ENCODE measurements around the gene MAP3K7.

The MAP3K7 gene

DNA sequence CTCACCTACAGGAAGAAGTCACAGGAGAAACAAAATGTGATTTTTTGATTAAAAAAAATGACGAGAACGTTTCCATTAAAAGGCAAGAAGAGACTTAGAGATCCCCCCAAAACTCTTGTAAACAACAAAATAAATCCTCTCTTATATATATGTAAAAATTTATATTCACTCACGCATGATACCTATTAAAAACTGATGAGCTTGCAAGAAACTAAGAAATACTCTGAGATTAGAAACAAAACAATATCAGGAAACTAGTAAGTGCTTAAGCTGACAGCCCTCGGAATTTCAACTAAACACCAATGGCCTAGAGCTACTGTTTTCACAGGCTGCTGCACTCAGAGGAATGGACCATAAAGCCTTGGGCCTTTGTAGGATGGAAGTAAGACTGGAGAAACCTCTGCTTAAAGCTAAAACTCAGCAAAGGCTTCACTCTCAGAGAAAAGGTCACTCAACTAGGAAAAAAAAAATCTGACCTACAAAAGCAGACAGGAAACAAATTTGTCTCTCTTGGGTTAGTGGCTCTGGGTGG lies 63.0 kb downstream of the MAP3K7 start:
- no peak for DNase-seq

DNA sequence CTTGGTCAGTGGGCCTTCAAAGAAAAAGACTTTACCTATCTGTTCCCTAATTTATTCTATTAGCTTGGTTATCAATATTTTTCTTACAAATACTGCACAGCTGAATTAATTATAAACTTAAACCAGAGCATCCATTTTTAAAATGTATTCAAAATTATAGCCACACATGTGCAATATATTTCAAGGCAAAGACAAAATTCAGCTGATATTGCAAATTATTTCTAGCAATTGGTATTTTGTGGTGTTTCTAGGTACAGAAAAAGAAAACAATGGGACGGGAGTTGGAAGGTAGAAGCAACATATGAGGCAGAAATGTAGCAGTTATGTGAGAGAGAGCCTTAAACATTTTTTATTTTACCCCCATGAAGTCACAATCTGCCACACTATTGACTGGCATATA lies 64.9 kb downstream of the MAP3K7 start:
- no peak for DNase-seq

DNA sequence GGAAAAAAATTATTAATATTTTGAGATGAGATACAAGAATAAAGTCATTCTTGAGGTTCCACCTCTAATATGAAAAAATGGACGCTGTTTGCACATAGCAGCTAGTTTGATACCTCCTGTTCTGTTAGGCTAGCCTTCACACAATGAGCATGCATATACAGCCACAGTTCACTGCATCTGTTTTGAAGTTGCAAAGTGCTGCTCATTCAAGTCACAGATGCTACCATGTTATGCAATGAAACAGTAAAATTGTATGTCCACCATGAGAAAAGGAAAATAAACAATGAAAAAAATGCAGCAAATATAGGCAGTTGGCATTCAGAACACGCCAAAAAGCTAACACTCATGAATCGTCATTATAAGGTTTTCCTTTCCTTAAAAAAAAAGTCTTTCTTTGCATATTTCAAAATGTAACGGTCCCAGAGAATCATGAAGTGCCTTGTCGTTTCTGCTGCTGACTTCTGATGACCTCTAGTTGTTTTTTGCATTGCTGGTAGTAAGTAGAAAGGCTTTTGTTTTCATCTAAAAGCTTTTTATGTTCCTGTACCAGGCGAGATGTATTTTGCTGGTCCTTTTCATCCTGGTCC lies 70.7 kb downstream of the MAP3K7 start:
- DNase-seq: no peak

DNA sequence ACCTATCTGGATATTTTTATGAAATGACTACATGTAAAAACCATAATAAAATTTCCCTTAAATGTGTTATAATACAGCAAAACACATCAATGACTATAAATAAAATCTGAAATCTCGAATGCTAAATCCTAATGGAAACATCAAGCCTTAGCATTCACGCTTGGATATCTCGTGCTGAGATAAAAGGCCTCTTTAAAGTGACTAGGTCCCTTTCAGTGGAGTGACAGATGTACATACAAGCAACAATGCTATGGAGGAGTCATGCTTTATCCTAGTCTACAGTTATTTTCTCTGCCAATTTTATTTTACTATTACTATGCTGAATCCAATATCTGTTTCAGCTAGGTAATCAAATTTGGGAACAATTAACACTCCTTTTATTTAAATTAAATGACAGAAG lies 72.4 kb downstream of the MAP3K7 start:
- no peak for DNase-seq

DNA sequence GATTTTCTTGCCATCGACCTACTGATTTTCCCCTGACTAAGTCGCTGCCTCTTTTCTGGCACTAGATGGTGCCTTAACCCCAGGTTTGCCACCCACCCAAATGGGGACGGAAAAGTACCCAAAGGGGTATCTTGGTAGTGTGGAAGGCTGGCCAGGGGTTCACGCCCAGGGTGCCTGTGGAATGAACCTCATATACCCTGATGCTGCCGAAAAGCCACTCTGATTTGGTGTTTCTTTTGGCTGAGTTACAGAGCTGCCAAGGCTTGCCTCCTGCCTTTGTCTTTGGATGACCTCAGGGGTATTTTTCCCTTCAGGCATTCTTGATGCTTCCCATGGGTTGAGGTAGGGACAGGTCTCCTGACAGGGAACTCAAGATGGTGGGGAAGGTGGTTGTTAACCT lies 78.1 kb downstream of the MAP3K7 start:
- DNase-seq: no peak

DNA sequence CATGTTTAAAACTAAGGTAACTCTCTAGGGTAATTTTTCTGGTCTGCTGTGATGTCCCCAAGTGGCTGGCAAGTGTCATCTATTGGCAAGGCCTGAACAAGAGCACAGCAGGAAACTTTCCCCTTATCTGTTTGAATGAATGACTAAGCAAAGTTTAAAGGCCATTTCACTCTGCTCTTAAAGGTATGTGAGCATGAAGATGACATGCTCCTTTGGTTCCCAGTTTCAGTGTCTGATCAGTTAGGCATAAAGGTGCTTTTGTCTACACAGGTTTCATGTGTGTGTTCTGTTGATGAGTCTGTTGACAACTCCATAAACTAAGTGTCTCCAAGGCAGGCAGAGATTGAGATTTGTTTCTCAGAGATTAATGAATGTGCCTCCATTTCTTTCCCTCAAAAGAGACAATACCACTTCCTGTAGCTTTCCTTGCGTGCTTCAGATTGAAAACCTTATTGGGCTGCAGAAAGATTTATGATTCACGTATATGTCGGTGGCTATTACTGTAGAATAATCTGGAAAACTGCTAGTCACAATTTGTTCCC lies 83.9 kb downstream of the MAP3K7 start:
- peak in 1 of 5 experiments; percentile 30 for DNase-seq

DNA sequence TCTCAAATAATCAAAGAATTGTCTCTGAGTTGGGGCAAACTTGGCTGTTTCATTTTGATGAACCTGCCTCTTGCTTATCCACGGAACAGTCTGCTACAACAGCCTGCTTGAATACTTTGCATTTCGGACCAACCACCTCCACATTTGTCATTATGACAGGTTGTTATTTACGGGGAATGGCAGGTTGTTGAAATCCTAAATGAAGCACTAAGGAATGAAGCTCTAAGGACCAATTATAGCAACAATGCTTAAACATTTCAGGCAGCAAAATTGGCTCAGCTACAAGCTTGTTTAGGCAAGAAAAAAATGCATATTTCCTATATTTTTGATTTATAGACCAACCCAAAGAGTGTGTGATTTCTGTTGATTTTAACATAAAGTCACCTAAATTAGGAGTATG lies 84.5 kb downstream of the MAP3K7 start:
- no peak for DNase-seq

DNA sequence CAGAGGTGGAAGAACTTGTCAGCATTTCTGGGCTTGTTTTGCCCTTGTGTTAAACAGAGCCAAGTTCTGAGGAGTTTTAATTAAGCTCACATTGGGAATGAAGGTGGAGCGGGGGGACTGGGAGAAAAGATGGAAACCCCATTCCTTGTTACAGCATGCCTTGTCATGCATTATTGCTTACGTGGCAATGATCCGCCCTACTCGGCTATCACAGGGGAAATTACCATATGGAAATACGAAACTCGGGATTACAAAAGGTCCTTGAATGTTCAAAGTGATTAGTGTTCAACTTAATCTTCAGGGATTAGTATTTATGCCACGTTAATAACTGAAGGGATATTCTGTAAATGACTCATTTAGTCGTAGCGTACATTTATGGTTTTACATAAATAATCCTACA lies 86.4 kb downstream of the MAP3K7 start:
- no peak for DNase-seq

DNA sequence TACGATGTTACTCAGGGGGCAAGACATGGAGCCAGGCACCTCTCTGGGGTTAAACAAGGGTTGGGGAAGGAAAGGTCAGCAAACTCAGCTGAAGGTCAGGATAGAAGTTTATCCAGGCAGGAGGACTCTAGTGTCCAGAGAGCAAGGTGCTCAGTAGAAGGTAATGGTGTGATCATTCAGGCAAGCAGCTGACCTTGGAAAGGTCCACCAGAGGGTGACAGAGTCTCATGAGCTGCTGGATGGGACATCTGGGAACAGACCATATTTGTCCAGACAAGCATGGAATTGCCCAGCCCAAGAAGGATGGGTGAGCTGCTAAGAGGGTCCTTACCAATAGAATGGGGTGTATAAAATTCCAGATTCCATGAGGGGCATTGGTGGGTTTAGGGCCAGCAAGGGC lies 89.5 kb downstream of the MAP3K7 start:
- DNase-seq: no peak

DNA sequence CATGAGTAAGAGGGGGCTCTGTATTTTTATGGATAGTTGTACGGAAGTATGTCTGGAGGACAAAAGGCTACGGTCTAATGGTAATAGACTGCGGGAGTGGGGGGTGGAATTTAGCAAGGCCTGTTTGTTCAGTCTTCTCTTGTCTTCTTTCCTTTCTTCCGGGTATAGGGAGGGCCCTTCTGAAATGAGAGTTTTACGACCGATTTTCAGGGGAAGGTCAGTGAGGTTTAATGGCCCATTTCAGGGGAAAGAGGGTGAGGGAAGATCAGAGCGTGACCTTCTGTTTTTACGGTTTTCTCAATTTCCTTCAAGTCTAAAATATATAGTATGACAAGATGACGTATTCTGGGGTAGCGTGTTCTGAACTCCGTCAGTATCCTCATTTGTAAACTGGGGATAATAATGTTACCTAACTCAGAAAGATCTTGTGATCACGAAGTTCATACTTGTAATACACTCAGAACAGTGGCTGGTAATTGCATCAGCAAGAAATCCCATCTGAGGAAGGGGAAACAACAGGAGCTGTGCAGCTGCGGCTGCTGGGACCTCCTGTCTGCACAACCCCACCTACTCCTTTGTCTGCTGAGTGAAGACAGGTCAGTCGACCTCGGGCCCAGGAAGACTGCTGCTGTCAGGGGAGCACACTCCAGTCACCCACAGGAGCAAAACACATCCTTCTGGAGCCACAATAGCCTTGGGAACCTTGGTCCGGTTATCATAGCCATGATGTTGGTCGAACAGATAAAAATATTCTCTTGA lies 90.4 kb downstream of the MAP3K7 start:
- no peak for DNase-seq

DNA sequence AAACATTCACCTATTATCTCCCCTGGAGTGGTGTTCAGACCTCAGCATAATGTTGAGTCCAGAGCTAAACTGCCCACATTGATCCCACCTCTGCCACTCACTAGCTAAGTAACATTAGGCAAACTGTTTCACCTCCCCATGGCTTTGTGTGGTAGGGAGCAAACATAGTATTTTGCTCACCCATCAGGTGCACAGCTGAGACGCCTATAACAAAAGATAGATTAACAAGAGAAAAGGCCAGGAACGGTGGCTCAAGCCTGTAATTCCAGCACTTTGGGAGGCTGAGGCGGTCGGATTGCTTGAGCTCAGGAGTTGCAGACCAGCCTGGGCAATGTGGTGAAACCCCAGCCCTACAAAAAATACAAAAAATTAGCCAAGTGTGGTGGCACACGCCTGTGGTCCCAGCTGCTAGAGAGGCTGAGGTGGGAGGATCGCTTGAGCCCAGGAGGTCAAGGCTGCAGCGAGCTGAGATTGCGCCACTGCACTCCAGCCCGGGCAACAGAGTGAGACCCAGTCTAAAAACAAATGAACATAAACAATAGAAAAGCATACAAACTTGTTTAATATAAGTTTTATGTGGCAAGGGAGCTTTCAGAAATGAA lies 91.6 kb downstream of the MAP3K7 start:
- DNase-seq: no peak

DNA sequence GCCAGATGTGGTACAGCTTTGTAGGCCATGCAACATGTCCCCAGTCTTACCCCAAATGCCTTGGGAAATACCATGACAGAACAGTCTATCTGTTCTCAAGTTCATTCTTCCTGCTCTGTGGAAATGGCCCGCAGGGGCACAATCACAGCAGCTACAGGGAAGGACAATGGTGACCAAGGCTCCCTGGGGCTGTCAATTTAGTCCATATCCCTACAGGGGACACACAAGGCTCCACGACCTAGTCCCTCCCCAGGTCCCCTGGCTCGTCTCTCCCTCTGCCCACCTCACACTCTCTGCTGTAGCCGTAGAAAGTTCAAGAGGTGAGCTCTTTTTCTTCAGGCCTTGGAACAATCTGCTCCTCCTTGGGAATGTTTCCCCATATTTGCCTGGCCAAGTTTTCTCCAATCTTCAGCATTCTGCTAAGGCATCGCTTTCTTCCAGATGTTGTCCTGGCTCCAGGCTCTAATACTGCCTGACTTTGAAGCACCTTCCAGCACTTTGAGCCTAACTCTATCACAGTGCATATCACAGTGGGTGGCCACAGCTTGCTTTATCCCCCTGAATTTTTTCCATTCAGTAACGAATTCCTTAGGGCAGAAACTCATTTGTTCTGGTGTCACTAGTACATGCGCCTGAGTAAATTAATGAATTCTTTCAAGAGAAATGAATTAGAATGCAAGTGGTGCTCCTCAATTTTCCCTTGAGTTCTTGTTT lies 92.6 kb downstream of the MAP3K7 start:
- no peak for DNase-seq

DNA sequence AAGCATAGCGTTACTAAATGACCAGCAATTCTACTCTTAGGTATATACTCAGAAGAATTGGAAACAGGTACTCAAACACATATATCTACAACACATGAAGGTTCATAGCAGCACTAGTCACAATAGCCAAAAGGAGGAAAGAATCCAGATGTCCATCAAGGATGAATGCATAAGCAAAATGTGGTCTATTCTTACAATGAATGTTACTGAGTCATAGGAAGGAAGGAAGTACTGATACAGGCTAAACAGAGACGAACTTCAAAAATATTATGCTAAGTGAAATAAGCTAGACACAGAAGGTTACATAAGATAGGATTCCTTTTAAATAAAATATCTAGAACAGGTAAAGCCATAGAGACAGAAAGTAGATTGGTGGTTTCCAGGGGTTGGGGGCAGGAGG lies 93.5 kb downstream of the MAP3K7 start:
- no peak for DNase-seq

DNA sequence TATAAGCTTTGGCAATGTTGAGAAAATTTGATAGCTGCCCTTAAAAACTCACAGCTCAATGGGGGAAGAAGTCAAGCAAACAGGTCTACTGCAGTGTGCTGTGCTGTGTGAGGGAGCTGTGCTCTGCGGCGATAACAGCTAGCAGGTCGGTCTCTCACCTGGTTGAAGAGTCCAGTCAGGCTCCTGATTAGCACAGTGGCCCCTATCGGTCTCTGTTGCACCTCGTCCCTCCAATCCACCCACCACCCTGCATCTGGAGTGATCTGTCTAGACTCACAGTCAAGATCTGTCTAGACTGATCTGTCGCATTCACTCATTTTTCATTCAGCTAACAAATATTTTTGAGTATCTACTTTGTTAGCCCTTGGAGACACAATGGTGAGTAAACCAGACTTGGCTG lies 94.1 kb downstream of the MAP3K7 start:
- no peak for DNase-seq

DNA sequence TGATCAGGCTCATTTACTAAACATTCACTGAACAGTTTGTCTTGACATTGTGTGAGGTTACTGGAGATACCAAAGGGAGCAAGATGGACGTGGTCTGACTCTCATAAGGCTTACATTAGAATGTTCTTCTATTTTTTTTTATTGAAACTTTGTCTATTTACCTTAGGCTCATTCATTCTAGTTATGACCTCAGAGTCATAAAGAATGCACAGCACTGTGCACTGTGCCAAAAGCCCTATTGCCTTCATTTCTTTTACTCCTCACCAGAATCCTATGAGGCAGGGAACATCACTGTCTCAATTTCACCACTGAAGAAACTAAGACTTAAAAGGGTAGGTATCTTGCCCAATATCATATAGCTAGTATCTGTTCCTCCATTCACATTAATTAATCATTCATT lies 94.5 kb downstream of the MAP3K7 start:
- DNase-seq: no peak

DNA sequence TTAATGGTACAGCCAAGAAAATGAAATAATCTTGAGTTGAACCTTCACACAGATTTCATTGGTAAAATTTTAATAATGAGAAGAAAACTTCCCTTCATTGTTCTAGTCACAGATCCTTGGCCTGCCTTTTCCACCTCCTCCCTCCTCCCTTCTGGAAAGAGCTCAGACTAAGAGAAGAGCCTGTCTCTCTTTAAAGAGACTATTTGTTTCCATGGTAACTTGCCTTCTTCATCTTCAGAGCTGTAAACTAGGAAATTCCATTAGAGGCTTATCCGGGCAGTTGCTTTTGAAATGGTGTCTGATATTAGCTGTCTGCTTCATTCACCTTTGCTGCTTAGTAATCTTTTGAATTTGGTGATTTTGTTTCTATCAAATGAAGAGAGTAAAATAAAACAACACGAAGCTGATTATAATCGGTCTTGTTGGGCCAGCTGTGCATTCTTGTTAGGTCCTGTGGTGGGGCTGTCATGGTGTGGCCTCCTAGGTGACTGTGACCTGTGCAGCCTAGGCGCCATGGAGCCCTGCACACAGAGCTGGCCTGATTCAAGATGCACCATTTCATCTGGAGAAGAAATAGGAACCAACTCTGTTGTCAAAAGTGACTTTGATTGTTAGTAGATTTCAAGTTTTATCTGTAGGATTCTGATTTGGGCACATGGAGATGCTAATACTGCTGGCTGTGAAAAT lies 96.7 kb downstream of the MAP3K7 start:
- DNase-seq: no peak

DNA sequence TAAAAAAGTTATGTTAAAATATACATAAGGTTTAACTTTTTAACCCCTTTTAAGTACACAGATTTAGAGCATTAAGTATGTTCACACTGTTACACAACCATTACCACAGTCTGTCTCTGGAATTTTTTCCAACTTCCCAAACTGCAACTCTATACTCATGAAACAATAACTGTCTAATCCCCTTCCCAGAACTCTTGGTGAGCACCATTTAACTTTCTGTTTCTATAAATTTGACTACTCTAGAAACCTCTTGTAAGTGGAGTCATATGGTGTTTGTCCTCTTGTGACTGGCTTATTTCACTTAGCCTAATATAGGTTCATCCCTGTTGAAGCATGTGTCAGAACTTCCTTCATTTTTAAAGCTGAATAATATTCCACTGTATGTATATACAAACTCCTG lies 98.1 kb downstream of the MAP3K7 start:
- DNase-seq: no peak

DNA sequence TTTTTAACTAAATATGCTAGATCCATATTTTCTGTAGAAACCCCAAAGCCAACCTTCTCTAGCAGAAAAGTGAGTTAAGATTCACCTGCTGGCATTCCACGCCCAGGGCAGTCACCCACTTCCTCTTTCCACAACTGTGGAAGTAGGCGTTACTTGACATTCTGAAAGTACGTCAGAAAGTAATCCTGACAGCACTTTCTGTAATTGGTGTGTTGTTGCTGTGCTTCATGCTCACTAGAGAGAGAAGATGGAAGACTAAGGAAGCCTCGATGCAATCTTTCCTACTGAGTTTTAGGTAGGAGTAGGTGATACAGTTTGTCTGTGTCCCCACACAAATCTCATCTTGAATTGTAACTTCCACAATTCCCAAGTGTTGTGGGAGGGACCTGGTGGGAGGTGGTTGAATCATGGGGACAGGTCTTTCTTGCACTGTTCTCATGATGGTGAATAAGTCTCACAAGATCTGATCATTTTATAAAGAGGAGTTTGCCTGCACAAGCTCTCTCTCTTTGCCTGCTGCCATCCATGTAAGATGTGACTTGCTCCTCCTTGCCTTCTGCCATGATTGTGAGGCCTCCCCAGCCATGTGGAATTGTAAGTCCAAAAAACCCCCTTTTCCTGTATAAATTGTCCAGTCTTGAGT lies 101.1 kb downstream of the MAP3K7 start:
- no peak for DNase-seq

DNA sequence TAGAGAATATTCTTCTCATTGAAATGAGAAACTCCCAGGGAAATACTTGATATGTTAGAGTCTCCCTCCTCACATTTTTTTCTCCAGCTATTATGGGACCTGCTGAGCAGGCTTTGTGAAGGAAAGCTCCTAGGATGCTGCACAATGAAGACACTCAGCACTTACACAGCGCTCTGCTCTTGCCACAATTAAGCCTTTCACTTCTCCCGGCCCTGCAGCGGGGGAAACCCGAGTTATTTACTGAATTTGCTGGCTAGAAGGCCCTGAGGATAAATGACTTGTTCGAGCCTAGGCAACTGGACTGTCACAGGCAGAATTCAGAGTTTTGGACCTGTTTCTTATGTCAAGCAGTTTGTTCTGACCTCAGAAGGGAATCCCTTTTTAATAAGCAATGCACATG lies 102.0 kb downstream of the MAP3K7 start:
- DNase-seq: no peak

DNA sequence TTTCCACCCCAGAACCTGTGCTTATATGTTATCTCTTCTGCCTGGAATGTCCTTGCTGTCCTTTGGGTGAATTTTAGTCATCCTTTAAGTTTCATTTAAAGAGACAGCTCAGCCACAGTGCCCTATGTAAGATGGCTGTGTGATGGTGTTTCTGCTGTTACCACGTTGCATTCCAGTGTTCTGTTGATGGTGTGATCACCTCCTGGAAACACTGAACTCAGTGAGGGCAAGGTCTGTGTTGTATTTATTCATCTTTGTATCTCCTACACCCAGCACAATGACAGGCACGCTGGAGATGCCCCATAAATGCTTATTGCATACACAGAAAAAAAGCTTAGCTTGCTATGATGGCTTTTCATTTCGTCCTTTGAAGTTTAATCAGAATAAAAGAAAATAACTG lies 102.5 kb downstream of the MAP3K7 start:
- no peak for DNase-seq

DNA sequence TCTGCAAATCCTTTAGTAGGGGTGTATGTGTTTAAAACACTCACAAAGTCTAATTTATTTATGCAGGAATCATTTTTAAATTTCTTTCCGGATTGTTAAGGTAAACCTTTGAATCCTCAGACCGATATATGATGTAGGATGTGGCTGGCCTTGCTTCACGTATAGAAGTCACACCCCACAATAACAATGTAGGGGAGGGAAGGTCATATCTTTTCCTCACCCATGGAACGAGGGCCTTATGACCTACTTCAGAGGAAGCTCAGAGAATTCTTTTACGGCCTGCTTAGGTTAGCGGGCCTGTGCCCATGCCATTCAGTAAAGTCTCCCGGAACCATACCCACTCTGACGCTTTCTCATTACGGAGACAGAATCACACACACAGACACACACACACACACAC lies 102.9 kb downstream of the MAP3K7 start:
- no peak for DNase-seq

All from T-helper 2 cell (primary cell).